Esophagus squamous epithelium (tissue), 5 donors: ENCODE measurements around the gene KCNMA1. TPM values are rescaled to one million over a fixed set of nuclear protein-coding genes. Genes with fewer than 3 reads are reported as not detected.
A peak's percentile ranks its signal among the peaks of the same experiment; 100 is the strongest.

Experiments
- DNase-seq: peaks from one replicate; lab custom pipeline; 2025; lab: John Stamatoyannopoulos, UW
- H3K27ac ChIP-seq, 4 donors: fragments of 200-600 bp; sonication (generic); one replicate each; pipeline ENCODE4 v1.5.1; 2016 to 2019; ENCODE audit warnings: mild to moderate bottlenecking in 1 of 4
- H3K27me3 ChIP-seq, 4 donors: fragments of 200-600 bp; sonication (generic); 1 replicate in 3 of 4; 2 replicates in 1 of 4; pipeline versions ENCODE4 v1.5.1 to v1.6.0; 2017 to 2021; ENCODE audit warnings: antibody characterized with exemption in 1 of 4
- H3K36me3 ChIP-seq, 3 donors: fragments of 200-600 bp; sonication (generic); one replicate each; pipeline ENCODE4 v1.5.1; 2016 to 2019
- H3K4me1 ChIP-seq, 3 donors: fragments of 200-600 bp; sonication (generic); one replicate each; pipeline ENCODE4 v1.5.1; 2017 to 2019
- H3K4me3 ChIP-seq, 4 donors: fragments of 200-600 bp; sonication (generic); 1 replicate in 3 of 4; 2 replicates in 1 of 4; pipeline ENCODE4 v1.5.1; 2016 to 2019; ENCODE audit warnings: mild to moderate bottlenecking in 2 of 4, moderate library complexity in 1 of 4
- H3K9me3 ChIP-seq, 3 donors: fragments of 200-600 bp; sonication (generic); one replicate each; pipeline ENCODE4 v1.5.1; 2016 to 2019
- CTCF ChIP-seq, 6 experiments: fragments of 450-650 bp in 4 of 6; fragments of 200-600 bp in 2 of 6; sonication (generic) in 2 of 6; IDR thresholded peaks; one replicate each; pipeline ENCODE4 v1.5.1; 2016 to 2019; ENCODE audit warnings: antibody characterized with exemption in 6 of 6, mild to moderate bottlenecking in 4 of 6, moderate library complexity in 4 of 6
- POLR2A ChIP-seq, 4 donors: fragments of 450-650 bp; IDR thresholded peaks; one replicate each; pipeline ENCODE4 v1.6.1; 2017; ENCODE audit warnings: antibody characterized with exemption in 4 of 4, mild to moderate bottlenecking in 4 of 4, moderate library complexity in 3 of 4
- WGBS, 2 donors: methylation state at CpG; one replicate each; pipeline ENCODE4 v1.1.5; 2018; 5-methylcytosine and 5-hydroxymethylcytosine counted together
- intact Hi-C: fragments of 100-400 bp; cut with DNase I; formaldehyde crosslinking; loops from one replicate; pipeline ENCODE4 v1.15.0; 2022
- total RNA-seq, 4 donors: library from RNA; depleted of rRNA; stranded (reverse); fragments of >200 nt; gene quantifications; one replicate each; pipeline ENCODE4 v1.1.0, GENCODE V29; 2016
- donor health status: DM: yes; HTN: yes; CAD: no.

KCNMA1 gene
- total RNA-seq, 4 donors from 2014 or later: 7.5 to 74.2 (median 18.0) TPM

GRCh38 chr10:77436257-77436975 lies 201.2 kb downstream of the KCNMA1 start:
- H3K27ac ChIP-seq: peak overlapping the region in 2 of 4 donors; percentile 16 to 54
- H3K4me3 ChIP-seq: no peak overlapping the region
- no peak for DNase-seq
- no peaks in the 10 kb centered on the region for H3K36me3 ChIP-seq
- no peaks in the 10 kb centered on the region for H3K27me3 ChIP-seq
- no peak for TF ChIP-seq POLR2A (IDR thresholded peaks at IDR 0.05)
- no peak for TF ChIP-seq CTCF (IDR thresholded peaks at IDR 0.05)
- H3K9me3 ChIP-seq: no peaks in the 10 kb centered on the region
- H3K4me1 ChIP-seq: peaks cover 0 to 19% (median 0%) of the 10 kb centered on the region in 3 donors
- intact Hi-C loops: no loop called here
- 34 to 56% methylated on average over 3 of the region's 3 CpGs for WGBS, 2 donors

DNA sequence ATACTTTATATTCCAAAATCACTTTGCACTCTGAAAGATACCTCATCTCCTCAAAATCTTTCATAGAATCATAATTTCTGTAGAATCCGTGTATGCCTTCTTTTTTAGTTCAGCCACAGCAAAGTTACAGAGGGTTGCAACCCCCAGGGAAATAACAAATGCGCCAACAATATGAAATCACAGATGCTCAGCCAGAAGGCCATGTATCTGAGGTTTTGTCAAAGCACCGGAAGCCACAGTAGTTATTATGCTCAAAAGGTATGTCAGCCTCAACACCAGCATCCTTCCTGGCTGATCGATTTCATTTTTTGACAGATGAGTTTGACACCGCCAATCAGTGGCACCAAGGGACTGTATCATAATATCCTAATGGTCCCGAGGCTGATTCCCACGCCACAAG lies 204.1 kb downstream of the KCNMA1 start:
- H3K9me3 ChIP-seq: no peaks in the 10 kb centered on the region
- TF ChIP-seq CTCF (IDR thresholded peaks at IDR 0.05): no peak
- TF ChIP-seq POLR2A (IDR thresholded peaks at IDR 0.05): no peak
- WGBS, 2 donors: 85 to 91% methylated on average over 7 of the region's 7 CpGs
- H3K4me3 ChIP-seq: no peak overlapping the region
- H3K36me3 ChIP-seq: no peaks in the 10 kb centered on the region
- H3K27ac ChIP-seq: no peak overlapping the region
- H3K4me1 ChIP-seq: peaks cover 0 to 19% (median 0%) of the 10 kb centered on the region in 3 donors
- intact Hi-C loops: no loop called here
- peaks cover 0 to 2% (median 0%) of the 10 kb centered on the region in 4 donors for H3K27me3 ChIP-seq
- DNase-seq: no peak

DNA sequence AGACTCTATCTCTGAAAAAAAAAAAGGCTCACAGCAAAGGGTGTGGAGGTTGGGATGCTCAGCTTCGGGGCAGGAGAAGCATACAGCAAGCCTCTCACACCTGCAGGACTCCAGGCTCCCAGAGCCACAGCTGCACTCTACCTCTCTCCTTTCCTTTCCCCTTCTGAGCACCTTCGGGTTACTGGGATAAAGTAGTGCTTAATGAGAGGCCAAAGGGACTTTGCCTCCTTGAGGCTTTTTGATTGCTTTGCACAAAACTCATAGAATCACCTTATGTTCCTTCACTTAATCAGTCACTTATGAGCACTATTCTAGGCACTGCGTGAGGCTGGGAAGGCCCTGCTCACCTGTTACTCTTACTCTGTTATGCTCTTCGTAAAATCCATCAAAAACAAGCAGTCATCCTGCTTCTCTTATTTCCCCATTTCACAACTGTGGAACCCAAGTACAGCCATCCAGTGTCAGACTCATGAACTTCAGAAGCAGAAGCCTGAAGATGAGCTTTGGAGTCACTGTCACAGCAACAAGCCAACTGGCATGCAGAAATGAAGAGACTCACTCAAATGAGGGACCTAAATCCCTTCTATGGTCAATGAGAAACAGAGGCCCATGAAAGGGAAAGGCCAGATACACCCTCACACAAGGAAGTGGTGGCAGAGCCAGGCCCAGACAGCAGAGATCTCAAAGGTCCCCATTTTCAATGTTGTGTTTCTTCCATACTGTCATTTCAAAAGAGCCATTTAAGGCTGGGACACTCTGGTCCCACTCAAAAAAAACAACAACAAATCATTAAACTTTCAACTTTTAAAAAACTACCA lies 205.4 kb downstream of the KCNMA1 start:
- H3K36me3 ChIP-seq: no peaks in the 10 kb centered on the region
- WGBS, 2 donors: 92 to 93% methylated on average over 4 of the region's 4 CpGs
- intact Hi-C loops: no loop called here
- no peak for DNase-seq
- peaks cover 0 to 12% (median 0%) of the 10 kb centered on the region in 4 donors for H3K27me3 ChIP-seq
- no peaks in the 10 kb centered on the region for H3K9me3 ChIP-seq
- no peak overlapping the region for H3K27ac ChIP-seq
- TF ChIP-seq POLR2A (IDR thresholded peaks at IDR 0.05): no peak
- no peak for TF ChIP-seq CTCF (IDR thresholded peaks at IDR 0.05)
- no peak overlapping the region for H3K4me3 ChIP-seq
- H3K4me1 ChIP-seq: peaks cover 0 to 18% (median 0%) of the 10 kb centered on the region in 3 donors

DNA sequence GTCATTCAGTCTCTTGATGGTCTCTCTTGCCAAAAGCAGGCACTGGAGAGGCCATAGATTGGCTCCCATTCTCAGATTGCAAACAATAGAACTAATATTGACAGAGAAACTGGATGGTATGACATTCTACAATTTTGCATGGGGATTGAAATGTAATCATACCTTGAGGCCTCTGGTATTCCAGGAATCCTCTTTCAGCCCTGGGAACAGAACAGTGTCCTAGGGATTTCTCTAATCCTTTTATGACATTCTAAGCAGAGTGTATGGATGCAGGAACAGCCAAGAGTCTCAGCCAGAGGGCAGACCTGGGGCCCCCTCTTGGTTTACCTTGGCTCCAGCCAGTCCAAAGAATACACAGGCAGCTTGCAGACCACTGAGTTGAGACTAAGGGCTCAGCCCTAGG lies 206.4 kb downstream of the KCNMA1 start:
- no peak overlapping the region for H3K27ac ChIP-seq

More for the DNA sequence above, 206.4 kb downstream of the KCNMA1 start:
- Histone ChIP-seq H3K36me3 (no peaks in the 10 kb centered on the region), H3K9me3 (no peaks in the 10 kb centered on the region), H3K27me3 (peaks cover 0 to 15% (median 0%) of the 10 kb centered on the region in 4 donors), H3K4me1 (peaks cover 0 to 8% (median 0%) of the 10 kb centered on the region in 3 donors), H3K4me3 (no peak overlapping the region)
- no peak for TF ChIP-seq CTCF (IDR thresholded peaks at IDR 0.05)
- TF ChIP-seq POLR2A (IDR thresholded peaks at IDR 0.05): no peak
- no peak for DNase-seq
- intact Hi-C loops: no loop called here
